Memory B cell (primary cell): ENCODE measurements around the gene DNASE1L2.
"Not testable (repeated sequence)": the region's sequence is repeated elsewhere in the genome, so short reads cannot be mapped to it uniquely, and the experiment has no call there.

Experiments used
- ATAC-seq: fragments of 150-1000 bp; cut with Tn5 transposase; 2 replicates; pipeline ENCODE4 v1.10.0; 2021; ENCODE audit warnings: low read depth, mild to moderate bottlenecking, moderate library complexity
- DNase-seq, 2 donors: peaks; one replicate each; pipeline ENCODE4 v3.0.0; 2022; ENCODE audit warnings: low spot score in 2 of 2
- H3K27ac Mint-ChIP-seq: one replicate; pipeline ENCODE4 v1.8.0; 2022; ENCODE audit warnings: mild to moderate bottlenecking, moderate library complexity, mixed read lengths
- H3K27me3 Mint-ChIP-seq: one replicate; pipeline ENCODE4 v1.8.0; 2022; ENCODE audit warnings: mixed read lengths
- H3K36me3 Mint-ChIP-seq: one replicate; pipeline ENCODE4 v1.8.0; 2022; ENCODE audit warnings: mild to moderate bottlenecking, mixed read lengths
- H3K4me1 Mint-ChIP-seq: one replicate; pipeline ENCODE4 v1.8.0; 2022; ENCODE audit warnings: mixed read lengths
- H3K4me3 Mint-ChIP-seq: one replicate; pipeline ENCODE4 v1.8.0; 2022; ENCODE audit warnings: mild to moderate bottlenecking, moderate library complexity, mixed read lengths
- H3K9me3 Mint-ChIP-seq: one replicate; pipeline ENCODE4 v1.8.0; 2022; ENCODE audit warnings: mixed read lengths

Gene DNASE1L2

GRCh38 chr16:2251296-2252111, 15.3 kb downstream of the DNASE1L2 start, which contains the start of gene ECI1:
ECI1 (minus strand) TSS chr16:2251587; CDS start chr16:2251566, 21 bp downstream.
- H3K9me3 Mint-ChIP-seq, result no peaks in the 10 kb centered on the region
- peak; percentile 77 to 78 for DNase-seq
- peaks cover 9% of the 10 kb centered on the region for H3K36me3 Mint-ChIP-seq
- no peaks in the 10 kb centered on the region for H3K27me3 Mint-ChIP-seq
- peak; percentile 79 for ATAC-seq
- H3K27ac Mint-ChIP-seq, result peak within 1 kb of the TSS; percentile 94
- H3K4me3 Mint-ChIP-seq, result peak within 1 kb of the TSS; percentile 88
- peaks cover 8% of the 10 kb centered on the region for H3K4me1 Mint-ChIP-seq

- peak; percentile 36 for ATAC-seq
Observed at GRCh38 chr16:2252806-2253148, 16.5 kb downstream of the DNASE1L2 start.

GRCh38 chr16:2253293-2253692, 17.0 kb downstream of the DNASE1L2 start:
- H3K4me1 Mint-ChIP-seq, result peaks cover 8% of the 10 kb centered on the region
- H3K4me3 Mint-ChIP-seq, result peak overlapping the region; percentile 62
- peaks cover 14% of the 10 kb centered on the region for H3K36me3 Mint-ChIP-seq
- no peaks in the 10 kb centered on the region for H3K9me3 Mint-ChIP-seq
- ATAC-seq, result no peak
- H3K27me3 Mint-ChIP-seq, result no peaks in the 10 kb centered on the region
- DNase-seq, result no peak
- peak overlapping the region; percentile 94 for H3K27ac Mint-ChIP-seq

More at GRCh38 chr16:2252806-2253148, 16.5 kb downstream of the DNASE1L2 start:
- Mint-ChIP-seq H3K27me3 (no peaks in the 10 kb centered on the region), H3K27ac (peak overlapping the region; percentile 94), H3K9me3 (no peaks in the 10 kb centered on the region), H3K4me1 (peaks cover 8% of the 10 kb centered on the region), H3K36me3 (peaks cover 14% of the 10 kb centered on the region), H3K4me3 (peak overlapping the region; percentile 62)
- DNase-seq, result peak in 1 of 2 donors; percentile 31

- no peaks in the 10 kb centered on the region for H3K9me3 Mint-ChIP-seq
- ATAC-seq, result no peak
- no peaks in the 10 kb centered on the region for H3K27me3 Mint-ChIP-seq
- H3K36me3 Mint-ChIP-seq, result peaks cover 17% of the 10 kb centered on the region
- DNase-seq, result no peak
- peaks cover 8% of the 10 kb centered on the region for H3K4me1 Mint-ChIP-seq
- peak overlapping the region; percentile 72 for H3K27ac Mint-ChIP-seq
- H3K4me3 Mint-ChIP-seq, result no peak overlapping the region
Observed at GRCh38 chr16:2256531-2257140, 20.4 kb downstream of the DNASE1L2 start.

- no peaks in the 10 kb centered on the region for H3K9me3 Mint-ChIP-seq
- peaks cover 20% of the 10 kb centered on the region for H3K36me3 Mint-ChIP-seq
- H3K4me3 Mint-ChIP-seq, result no peak overlapping the region
- DNase-seq (no peak), ATAC-seq (no peak)
- H3K4me1 Mint-ChIP-seq, result peaks cover 7% of the 10 kb centered on the region
- H3K27ac Mint-ChIP-seq, result no peak overlapping the region
- H3K27me3 Mint-ChIP-seq, result no peaks in the 10 kb centered on the region
Observed at GRCh38 chr16:2257726-2258125, 21.5 kb downstream of the DNASE1L2 start.

- peaks cover 17% of the 10 kb centered on the region for H3K36me3 Mint-ChIP-seq
- H3K27me3 Mint-ChIP-seq, H3K9me3 Mint-ChIP-seq, DNase-seq, H3K4me1 Mint-ChIP-seq, H3K27ac Mint-ChIP-seq, H3K4me3 Mint-ChIP-seq, ATAC-seq: not testable (repeated sequence)
Observed at GRCh38 chr16:2258530-2258929, 22.3 kb downstream of the DNASE1L2 start.

- H3K36me3 Mint-ChIP-seq, result peaks cover 19% of the 10 kb centered on the region
- ATAC-seq, result no peak
- no peaks in the 10 kb centered on the region for H3K27me3 Mint-ChIP-seq
- DNase-seq, result no peak
- H3K9me3 Mint-ChIP-seq, result no peaks in the 10 kb centered on the region
- no peak overlapping the region for H3K27ac Mint-ChIP-seq
- H3K4me1 Mint-ChIP-seq, result peaks cover 5% of the 10 kb centered on the region
- no peak overlapping the region for H3K4me3 Mint-ChIP-seq
Observed at GRCh38 chr16:2260250-2260649, 24.0 kb downstream of the DNASE1L2 start.

- H3K4me3 Mint-ChIP-seq, H3K27ac Mint-ChIP-seq, H3K27me3 Mint-ChIP-seq, DNase-seq, H3K36me3 Mint-ChIP-seq, ATAC-seq, H3K9me3 Mint-ChIP-seq: not testable (repeated sequence)
- H3K4me1 Mint-ChIP-seq, result peaks cover 15% of the 10 kb centered on the region
Observed at GRCh38 chr16:2263026-2263425, 26.8 kb downstream of the DNASE1L2 start.

- peaks cover 18% of the 10 kb centered on the region for H3K4me1 Mint-ChIP-seq
- ATAC-seq, DNase-seq, H3K9me3 Mint-ChIP-seq, H3K36me3 Mint-ChIP-seq, H3K27me3 Mint-ChIP-seq: not testable (repeated sequence)
- peak overlapping the region; percentile 99 for H3K27ac Mint-ChIP-seq
- H3K4me3 Mint-ChIP-seq, result peak overlapping the region; percentile 94
Observed at GRCh38 chr16:2266887-2267286, 30.6 kb downstream of the DNASE1L2 start.

- not testable (repeated sequence) for H3K36me3 Mint-ChIP-seq, H3K27me3 Mint-ChIP-seq, H3K9me3 Mint-ChIP-seq, DNase-seq
- Mint-ChIP-seq H3K27ac (peak overlapping the region; percentile 99), H3K4me1 (peaks cover 18% of the 10 kb centered on the region), H3K4me3 (peak overlapping the region; percentile 94)
- ATAC-seq, result peak; percentile 60
Observed at GRCh38 chr16:2267505-2267912, 31.3 kb downstream of the DNASE1L2 start.

GRCh38 chr16:2267913-2268666, 31.8 kb downstream of the DNASE1L2 start, which contains the start of gene RNPS1:
RNPS1 (minus strand) TSS chr16:2268126; CDS start chr16:2264643, 3,483 bp downstream.
- Mint-ChIP-seq H3K4me3 (peak within 1 kb of the TSS; percentile 94), H3K36me3 (peaks cover 1% of the 10 kb centered on the region), H3K4me1 (peaks cover 18% of the 10 kb centered on the region), H3K9me3 (no peaks in the 10 kb centered on the region), H3K27ac (peak within 1 kb of the TSS; percentile 99), H3K27me3 (no peaks in the 10 kb centered on the region)
- ATAC-seq, result peak; percentile 87
- peak; percentile 94 to 99 for DNase-seq

GRCh38 chr16:2270070-2270462, 33.8 kb downstream of the DNASE1L2 start:
- H3K4me1 Mint-ChIP-seq, result peaks cover 14% of the 10 kb centered on the region
- no peaks in the 10 kb centered on the region for H3K9me3 Mint-ChIP-seq
- DNase-seq, result no peak
- no peaks in the 10 kb centered on the region for H3K36me3 Mint-ChIP-seq
- H3K27ac Mint-ChIP-seq, result no peak overlapping the region
- no peaks in the 10 kb centered on the region for H3K27me3 Mint-ChIP-seq
- no peak overlapping the region for H3K4me3 Mint-ChIP-seq
- ATAC-seq, result no peak

GRCh38 chr16:2270588-2271470, 34.6 kb downstream of the DNASE1L2 start:
- DNase-seq (no peak), ATAC-seq (no peak)
- Mint-ChIP-seq H3K36me3 (no peaks in the 10 kb centered on the region), H3K27me3 (no peaks in the 10 kb centered on the region), H3K4me1 (peaks cover 13% of the 10 kb centered on the region), H3K4me3 (no peak overlapping the region), H3K9me3 (no peaks in the 10 kb centered on the region), H3K27ac (no peak overlapping the region)
